Trophoblast cell (in vitro differentiated cells and primary cell): ENCODE results near the gene GABARAPL1.
A peak's percentile ranks its signal among the peaks of the same experiment; 100 is the strongest.
"Not testable (repeated sequence)": the region's sequence is repeated elsewhere in the genome, so short reads cannot be mapped to it uniquely, and the experiment has no call there.

Experiments used
- DNase-seq, 2 donors: peaks; one replicate each; pipeline ENCODE4 v3.0.0-alpha.2; 2016
- H2AFZ ChIP-seq: 2 replicates; pipeline ENCODE4 v1.6.1; 2013; ENCODE audit warnings: low read length, moderate library complexity, mild to moderate bottlenecking; ENCODE audit not compliant: insufficient read depth, poor library complexity
- H2AK5ac ChIP-seq: 2 replicates; pipeline ENCODE4 v1.6.1; 2013; ENCODE audit warnings: mild to moderate bottlenecking, low read length
- H2BK120ac ChIP-seq: 2 replicates; pipeline ENCODE4 v1.6.1; 2013; ENCODE audit warnings: low read length, mild to moderate bottlenecking, moderate library complexity; ENCODE audit not compliant: insufficient read depth, poor library complexity
- H2BK12ac ChIP-seq: 2 replicates; pipeline ENCODE4 v1.6.1; 2013; ENCODE audit warnings: mild to moderate bottlenecking, low read length, moderate library complexity
- H2BK5ac ChIP-seq: 2 replicates; pipeline ENCODE4 v1.6.1; 2013; ENCODE audit warnings: low read length, low read depth, moderate library complexity, mild to moderate bottlenecking; ENCODE audit not compliant: poor library complexity
- H3K14ac ChIP-seq: 2 replicates; pipeline ENCODE4 v1.6.1; 2013; ENCODE audit warnings: mild to moderate bottlenecking, low read length
- H3K18ac ChIP-seq: 2 replicates; pipeline ENCODE4 v1.6.1; 2013; ENCODE audit warnings: mild to moderate bottlenecking, low read length
- H3K23ac ChIP-seq: 2 replicates; pipeline ENCODE4 v1.6.1; 2013; ENCODE audit warnings: low read length
- H3K27ac ChIP-seq: 2 replicates; pipeline ENCODE4 v1.5.1; 2013; ENCODE audit warnings: low read depth, mild to moderate bottlenecking, inconsistent platforms, low read length, moderate library complexity
- H3K27me3 ChIP-seq: 2 replicates; pipeline ENCODE4 v1.6.1; 2013; ENCODE audit warnings: inconsistent platforms, mild to moderate bottlenecking, low read length, moderate library complexity; ENCODE audit not compliant: insufficient read depth
- H3K36me3 ChIP-seq, 2 experiments: 1 replicate in 1 of 2; 2 replicates in 1 of 2; pipeline ENCODE4 v1.6.1; 2013; ENCODE audit warnings: low read length in 2 of 2, mild to moderate bottlenecking in 2 of 2, moderate library complexity in 1 of 2; ENCODE audit not compliant: insufficient read depth in 2 of 2, control insufficient read depth in 1 of 2
- H3K4ac ChIP-seq: 2 replicates; pipeline ENCODE4 v1.6.1; 2013; ENCODE audit warnings: low read depth, mild to moderate bottlenecking, low read length, moderate library complexity
- H3K4me1 ChIP-seq, 2 experiments: 1 replicate in 1 of 2; 2 replicates in 1 of 2; pipeline ENCODE4 v1.6.1; 2013; ENCODE audit warnings: low read length in 2 of 2, mild to moderate bottlenecking in 2 of 2, moderate library complexity in 1 of 2; ENCODE audit not compliant: insufficient read depth in 2 of 2, control insufficient read depth in 1 of 2
- H3K4me2 ChIP-seq: 2 replicates; pipeline ENCODE4 v1.6.1; 2013; ENCODE audit warnings: inconsistent platforms, mild to moderate bottlenecking, low read length, moderate library complexity
- H3K4me3 ChIP-seq: 2 replicates; pipeline ENCODE4 v1.5.1; 2013; ENCODE audit warnings: mild to moderate bottlenecking, low read depth, low read length, inconsistent platforms
- H3K79me1 ChIP-seq: one replicate; pipeline ENCODE4 v1.6.1; 2013; ENCODE audit warnings: low read length
- H3K79me2 ChIP-seq: 2 replicates; pipeline ENCODE4 v1.6.1; 2013; ENCODE audit warnings: low read length, mild to moderate bottlenecking; ENCODE audit not compliant: control insufficient read depth, insufficient read depth, poor library complexity
- H3K9ac ChIP-seq: 2 replicates; pipeline ENCODE4 v1.6.1; 2013; ENCODE audit warnings: mild to moderate bottlenecking, low read length
- H3K9me3 ChIP-seq: 2 replicates; pipeline ENCODE4 v1.6.1; 2013; ENCODE audit warnings: low read depth, mild to moderate bottlenecking, control low read depth, inconsistent platforms, low read length; ENCODE audit not compliant: insufficient read depth
- H4K12ac ChIP-seq: 2 replicates; pipeline ENCODE4 v1.6.1; 2013; ENCODE audit warnings: low read depth, mild to moderate bottlenecking, low read length, moderate library complexity
- H4K8ac ChIP-seq: 2 replicates; pipeline ENCODE4 v1.6.1; 2013; ENCODE audit warnings: low read depth, mild to moderate bottlenecking, low read length, moderate library complexity
- H4K91ac ChIP-seq: one replicate; pipeline ENCODE4 v1.6.1; 2013; ENCODE audit warnings: low read depth, mild to moderate bottlenecking, low read length, moderate library complexity
- WGBS: extraction: QIAGEN DNeasy Blood & Tissue Kit; methylation state at CpG from one replicate; pipeline ENCODE4 v1.1.7; 2013; ENCODE audit warnings: missing lambda C conversion rate; ENCODE audit not compliant: insufficient read length, insufficient coverage; ENCODE audit errors: extremely low coverage; 5-methylcytosine and 5-hydroxymethylcytosine counted together

The GABARAPL1 gene

GRCh38 chr12:10214136-10214894 is 1.6 kb downstream of the GABARAPL1 start:
- Histone ChIP-seq H3K79me2 (peaks cover 3% of the 10 kb centered on the region), H2BK120ac (no peak overlapping the region), H4K8ac (no peak overlapping the region), H2BK5ac (no peak overlapping the region), H3K23ac (no peak overlapping the region), H3K9me3 (no peaks in the 10 kb centered on the region), H3K79me1 (peaks cover 11% of the 10 kb centered on the region), H2AFZ (no peak overlapping the region), H4K12ac (no peak overlapping the region), H3K36me3 (peaks cover 5 to 8% of the 10 kb centered on the region in 2 experiments), H3K14ac (no peak overlapping the region), H3K27me3 (no peaks in the 10 kb centered on the region), H3K27ac (peak overlapping the region; percentile 39), H3K4me3 (no peak overlapping the region), H3K18ac (no peak overlapping the region), H3K4me1 (peaks cover 2 to 7% of the 10 kb centered on the region in 2 experiments), H2BK12ac (no peak overlapping the region), H3K9ac (no peak overlapping the region), H3K4ac (no peak overlapping the region), H4K91ac (no peak overlapping the region), H2AK5ac (no peak overlapping the region), H3K4me2 (peak overlapping the region; percentile 81)
- DNase-seq, result peak in 1 of 2 donors; percentile 71
- no CpG with 5 or more reads among the region's 10 CpGs for whole genome bisulfite sequencing

- Histone ChIP-seq H3K4me3 (no peak overlapping the region), H3K36me3 (peaks cover 5 to 9% of the 10 kb centered on the region in 2 experiments), H3K4me2 (peak overlapping the region; percentile 52), H2AK5ac (no peak overlapping the region), H3K14ac (no peak overlapping the region), H2AFZ (no peak overlapping the region), H3K27me3 (no peaks in the 10 kb centered on the region), H4K12ac (no peak overlapping the region), H4K91ac (no peak overlapping the region), H3K79me1 (peaks cover 11% of the 10 kb centered on the region), H3K4me1 (peaks cover 2 to 7% of the 10 kb centered on the region in 2 experiments), H3K27ac (no peak overlapping the region), H2BK12ac (no peak overlapping the region), H4K8ac (no peak overlapping the region), H3K9ac (no peak overlapping the region), H2BK5ac (no peak overlapping the region), H3K18ac (no peak overlapping the region), H3K9me3 (no peaks in the 10 kb centered on the region), H2BK120ac (no peak overlapping the region), H3K23ac (no peak overlapping the region), H3K4ac (no peak overlapping the region), H3K79me2 (peaks cover 3% of the 10 kb centered on the region)
- DNase-seq, result peak in 1 of 2 donors; percentile 26
- no CpG with 5 or more reads among the region's 3 CpGs for WGBS
Measured at GRCh38 chr12:10214895-10215267, 2.2 kb downstream of the GABARAPL1 start.

- H3K14ac ChIP-seq, result no peak overlapping the region
- no peak overlapping the region for H4K91ac ChIP-seq
- no peak overlapping the region for H3K4me3 ChIP-seq
- H3K18ac ChIP-seq, result no peak overlapping the region
- H2BK5ac ChIP-seq, result no peak overlapping the region
- no peak overlapping the region for H2AFZ ChIP-seq
- WGBS, result no CpG with 5 or more reads among the region's 2 CpGs
- no peaks in the 10 kb centered on the region for H3K9me3 ChIP-seq
- no peak overlapping the region for H2BK12ac ChIP-seq
- H3K9ac ChIP-seq, result no peak overlapping the region
- no peak for DNase-seq
- H3K27me3 ChIP-seq, result no peaks in the 10 kb centered on the region
- H2AK5ac ChIP-seq, result no peak overlapping the region
- no peak overlapping the region for H4K12ac ChIP-seq
- peaks cover 3% of the 10 kb centered on the region for H3K79me2 ChIP-seq
- H3K23ac ChIP-seq, result no peak overlapping the region
- H3K36me3 ChIP-seq, result peaks cover 7 to 11% of the 10 kb centered on the region in 2 experiments
- no peak overlapping the region for H2BK120ac ChIP-seq
- H4K8ac ChIP-seq, result no peak overlapping the region
- no peak overlapping the region for H3K27ac ChIP-seq
- peaks cover 2 to 7% of the 10 kb centered on the region in 2 experiments for H3K4me1 ChIP-seq
- H3K4me2 ChIP-seq, result no peak overlapping the region
- peaks cover 11% of the 10 kb centered on the region for H3K79me1 ChIP-seq
- H3K4ac ChIP-seq, result no peak overlapping the region
Measured at GRCh38 chr12:10215436-10215835, 2.8 kb downstream of the GABARAPL1 start.

GRCh38 chr12:10215946-10216345 is 3.3 kb downstream of the GABARAPL1 start:
- not testable (repeated sequence) for H3K4me1 ChIP-seq, H3K14ac ChIP-seq, H3K4me3 ChIP-seq, H2BK12ac ChIP-seq, H3K23ac ChIP-seq, H2AK5ac ChIP-seq, H4K91ac ChIP-seq, H3K4ac ChIP-seq, H2AFZ ChIP-seq, H3K79me2 ChIP-seq, H2BK120ac ChIP-seq, H3K18ac ChIP-seq, H4K12ac ChIP-seq, H3K27ac ChIP-seq, H3K27me3 ChIP-seq, H3K9ac ChIP-seq, H3K4me2 ChIP-seq, DNase-seq, H2BK5ac ChIP-seq, H3K9me3 ChIP-seq, H4K8ac ChIP-seq
- WGBS, result no CpG with 5 or more reads among the region's 13 CpGs
- H3K36me3 ChIP-seq, result peaks cover 7 to 16% of the 10 kb centered on the region in 2 experiments
- H3K79me1 ChIP-seq, result peaks cover 11% of the 10 kb centered on the region
